T-helper 2 cell treated with Interferon-gamma antibody and Interleukin-4, amounts not matched to agents 5 μg/mL and 100 μg/mL, for 36 hours (primary cell): ENCODE results near the gene CDC42BPA.
"Not testable (repeated sequence)": the region's sequence is repeated elsewhere in the genome, so short reads cannot be mapped to it uniquely, and the experiment has no call there.

Experiments
- DNase-seq: peaks from one replicate; pipeline ENCODE4 v3.0.0; 2021; ENCODE audit warnings: low spot score
- H3K27ac Mint-ChIP-seq: one replicate; pipeline ENCODE4 v1.8.0; 2021; ENCODE audit warnings: mild to moderate bottlenecking, mixed read lengths
- H3K27me3 Mint-ChIP-seq: one replicate; pipeline ENCODE4 v1.8.0; 2021; ENCODE audit warnings: low read depth, mixed read lengths
- H3K36me3 Mint-ChIP-seq: one replicate; pipeline ENCODE4 v1.8.0; 2021; ENCODE audit warnings: low read depth, mixed read lengths
- H3K4me1 Mint-ChIP-seq: one replicate; pipeline ENCODE4 v1.8.0; 2021; ENCODE audit warnings: low read depth, mixed read lengths
- H3K4me3 Mint-ChIP-seq: one replicate; pipeline ENCODE4 v1.8.0; 2022; ENCODE audit warnings: mild to moderate bottlenecking, moderate library complexity, mixed read lengths
- H3K9me3 Mint-ChIP-seq: one replicate; pipeline ENCODE4 v1.8.0; 2021; ENCODE audit warnings: mixed read lengths

Gene CDC42BPA

DNA sequence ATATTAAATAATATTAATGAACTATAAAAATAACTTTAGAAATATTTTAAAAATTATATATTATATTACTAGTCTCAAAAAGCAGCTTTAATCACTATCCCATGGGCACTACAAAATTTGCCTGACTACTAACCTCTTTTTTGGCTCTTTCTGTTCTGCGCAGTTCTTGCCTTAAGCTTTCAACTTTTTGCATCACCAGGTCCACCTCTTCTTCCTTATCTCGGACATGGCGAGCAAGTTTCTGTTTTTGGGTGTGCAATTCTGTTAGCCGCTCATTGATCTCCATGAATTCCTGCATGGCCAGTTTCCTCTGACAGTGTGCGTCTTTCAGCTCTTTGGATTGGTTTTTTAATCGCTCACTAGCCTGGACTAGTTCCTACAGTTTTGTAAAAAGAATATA, 205.8 kb downstream of the CDC42BPA start:
- no peaks in the 10 kb centered on the region for H3K9me3 Mint-ChIP-seq
- no peak overlapping the region for H3K27ac Mint-ChIP-seq

GRCh38 chr1:227111782-227112181, 206.5 kb downstream of the CDC42BPA start:
- Mint-ChIP-seq H3K27me3 (peaks cover 7% of the 10 kb centered on the region), H3K36me3 (no peaks in the 10 kb centered on the region), H3K27ac (no peak overlapping the region), H3K4me1 (no peaks in the 10 kb centered on the region), H3K9me3 (no peaks in the 10 kb centered on the region), H3K4me3 (no peak overlapping the region)
- DNase-seq: no peak

More for the DNA sequence above, 205.8 kb downstream of the CDC42BPA start:
- H3K27me3 Mint-ChIP-seq: peaks cover 7% of the 10 kb centered on the region
- H3K36me3 Mint-ChIP-seq: no peaks in the 10 kb centered on the region
- no peaks in the 10 kb centered on the region for H3K4me1 Mint-ChIP-seq
- H3K4me3 Mint-ChIP-seq: no peak overlapping the region
- DNase-seq: no peak

DNA sequence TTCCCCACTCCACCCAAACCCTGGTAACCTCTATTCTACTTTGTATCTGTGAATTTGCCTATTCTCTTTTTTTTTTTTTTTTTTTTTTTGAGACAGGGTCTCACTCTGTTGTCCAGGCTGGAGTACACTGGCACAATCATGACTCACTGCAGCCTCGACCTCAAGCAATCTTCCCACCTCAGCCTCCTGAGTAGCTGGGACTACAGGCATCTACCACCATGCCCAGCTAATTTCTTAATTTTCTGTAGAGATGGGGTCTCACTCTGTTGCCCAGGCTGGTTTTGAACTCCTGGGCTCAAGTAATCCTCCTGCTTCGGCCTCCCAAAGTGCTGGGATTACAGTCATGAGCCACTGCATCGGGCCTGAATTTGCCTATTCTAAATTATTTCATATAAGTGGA, 213.0 kb downstream of the CDC42BPA start:
- not testable (repeated sequence) for H3K36me3 Mint-ChIP-seq, H3K4me1 Mint-ChIP-seq, H3K27me3 Mint-ChIP-seq, H3K9me3 Mint-ChIP-seq, H3K27ac Mint-ChIP-seq, H3K4me3 Mint-ChIP-seq, DNase-seq

DNA sequence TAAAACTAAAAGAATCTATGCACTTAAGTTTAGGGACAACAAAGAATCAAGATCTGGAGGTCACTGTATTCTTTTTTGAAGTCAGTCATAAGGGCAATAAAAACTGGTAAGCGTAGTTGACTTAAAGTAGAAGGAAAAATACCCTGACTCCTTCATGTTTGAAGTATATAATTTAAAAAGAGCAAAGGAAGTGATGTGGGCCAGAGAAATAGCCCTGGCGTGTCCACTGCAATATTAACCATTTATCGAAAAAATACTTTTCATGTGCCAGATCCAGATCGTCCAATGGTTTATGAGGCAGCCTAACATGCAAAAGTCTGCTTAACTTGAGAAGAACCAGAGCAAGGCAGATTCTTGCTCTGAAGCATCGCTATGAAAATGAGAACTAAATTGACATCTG, 216.2 kb downstream of the CDC42BPA start:
- H3K4me1 Mint-ChIP-seq: no peaks in the 10 kb centered on the region
- H3K27ac Mint-ChIP-seq: no peak overlapping the region
- H3K9me3 Mint-ChIP-seq: no peaks in the 10 kb centered on the region
- H3K4me3 Mint-ChIP-seq: no peak overlapping the region
- DNase-seq: no peak
- no peaks in the 10 kb centered on the region for H3K36me3 Mint-ChIP-seq
- peaks cover 7% of the 10 kb centered on the region for H3K27me3 Mint-ChIP-seq

GRCh38 chr1:227094249-227094966, 223.9 kb downstream of the CDC42BPA start:
- DNase-seq: no peak
- no peak overlapping the region for H3K27ac Mint-ChIP-seq
- no peaks in the 10 kb centered on the region for H3K9me3 Mint-ChIP-seq
- H3K27me3 Mint-ChIP-seq: no peaks in the 10 kb centered on the region
- H3K4me1 Mint-ChIP-seq: no peaks in the 10 kb centered on the region
- H3K36me3 Mint-ChIP-seq: no peaks in the 10 kb centered on the region
- no peak overlapping the region for H3K4me3 Mint-ChIP-seq

GRCh38 chr1:227093309-227093708, 225.0 kb downstream of the CDC42BPA start:
- Mint-ChIP-seq H3K4me3 (no peak overlapping the region), H3K9me3 (no peaks in the 10 kb centered on the region), H3K27ac (no peak overlapping the region), H3K27me3 (no peaks in the 10 kb centered on the region), H3K4me1 (no peaks in the 10 kb centered on the region), H3K36me3 (no peaks in the 10 kb centered on the region)
- DNase-seq: no peak

GRCh38 chr1:227092069-227092468, 226.2 kb downstream of the CDC42BPA start:
- no peak overlapping the region for H3K27ac Mint-ChIP-seq
- H3K36me3 Mint-ChIP-seq: peaks cover 2% of the 10 kb centered on the region
- H3K4me1 Mint-ChIP-seq: no peaks in the 10 kb centered on the region
- no peaks in the 10 kb centered on the region for H3K27me3 Mint-ChIP-seq
- DNase-seq: no peak
- no peak overlapping the region for H3K4me3 Mint-ChIP-seq
- no peaks in the 10 kb centered on the region for H3K9me3 Mint-ChIP-seq

DNA sequence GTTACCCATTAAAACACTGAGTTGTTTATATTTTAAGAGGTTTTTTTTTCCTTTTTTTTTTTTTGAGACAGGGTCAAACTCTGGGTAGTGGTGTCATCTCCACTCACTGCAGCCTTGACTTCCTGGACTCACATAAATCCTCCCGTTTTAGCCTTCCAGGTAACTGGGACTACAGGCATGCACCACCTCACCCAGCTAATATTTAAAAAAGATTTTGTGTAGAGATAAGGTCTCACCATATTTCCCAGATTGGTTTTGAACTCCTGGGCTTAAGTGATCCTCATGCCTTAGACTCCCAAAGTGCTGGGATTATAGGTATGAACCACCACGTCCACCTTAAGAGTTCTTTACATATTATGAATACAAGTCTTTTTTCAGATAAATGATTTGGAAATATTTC, 231.7 kb downstream of the CDC42BPA start:
- H3K9me3 Mint-ChIP-seq: peaks cover 9% of the 10 kb centered on the region
- no peak overlapping the region for H3K27ac Mint-ChIP-seq
- H3K36me3 Mint-ChIP-seq: peaks cover 6% of the 10 kb centered on the region
- DNase-seq: no peak
- H3K4me1 Mint-ChIP-seq: no peaks in the 10 kb centered on the region
- no peak overlapping the region for H3K4me3 Mint-ChIP-seq
- H3K27me3 Mint-ChIP-seq: peaks cover 3% of the 10 kb centered on the region

- no peak for DNase-seq
- H3K4me3 Mint-ChIP-seq: no peak overlapping the region
- H3K36me3 Mint-ChIP-seq: peaks cover 5% of the 10 kb centered on the region
- peaks cover 3% of the 10 kb centered on the region for H3K27me3 Mint-ChIP-seq
- peaks cover 9% of the 10 kb centered on the region for H3K9me3 Mint-ChIP-seq
- no peaks in the 10 kb centered on the region for H3K4me1 Mint-ChIP-seq
- H3K27ac Mint-ChIP-seq: no peak overlapping the region
Observed at GRCh38 chr1:227082999-227083746, 235.1 kb downstream of the CDC42BPA start.

GRCh38 chr1:227077783-227078182, 240.5 kb downstream of the CDC42BPA start:
- peaks cover 19% of the 10 kb centered on the region for H3K27me3 Mint-ChIP-seq
- peaks cover 2% of the 10 kb centered on the region for H3K9me3 Mint-ChIP-seq
- no peaks in the 10 kb centered on the region for H3K4me1 Mint-ChIP-seq
- no peak for DNase-seq
- H3K27ac Mint-ChIP-seq: no peak overlapping the region
- H3K4me3 Mint-ChIP-seq: no peak overlapping the region
- H3K36me3 Mint-ChIP-seq: peaks cover 2% of the 10 kb centered on the region

DNA sequence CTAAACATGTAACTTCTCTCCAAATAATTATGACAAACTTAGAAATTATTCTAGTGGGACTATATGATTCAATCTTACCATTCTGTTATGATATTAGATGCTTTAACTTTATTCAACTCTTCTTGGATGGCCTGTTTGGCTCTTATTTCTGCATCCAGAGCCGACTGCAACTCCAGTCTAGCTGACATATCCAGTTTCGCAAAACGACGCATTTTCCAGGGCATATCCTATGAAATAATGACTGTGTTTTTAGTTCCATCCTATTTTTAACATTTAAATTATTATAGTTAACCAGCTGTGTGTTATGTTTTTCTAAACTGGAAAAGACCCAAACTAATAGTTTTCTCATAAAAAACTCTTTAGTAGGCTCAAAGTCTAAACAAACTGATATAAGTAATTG, 244.5 kb downstream of the CDC42BPA start:
- peaks cover 21% of the 10 kb centered on the region for H3K27me3 Mint-ChIP-seq
- DNase-seq: no peak
- no peaks in the 10 kb centered on the region for H3K9me3 Mint-ChIP-seq
- no peaks in the 10 kb centered on the region for H3K4me1 Mint-ChIP-seq
- no peak overlapping the region for H3K4me3 Mint-ChIP-seq
- no peak overlapping the region for H3K27ac Mint-ChIP-seq
- H3K36me3 Mint-ChIP-seq: no peaks in the 10 kb centered on the region

DNA sequence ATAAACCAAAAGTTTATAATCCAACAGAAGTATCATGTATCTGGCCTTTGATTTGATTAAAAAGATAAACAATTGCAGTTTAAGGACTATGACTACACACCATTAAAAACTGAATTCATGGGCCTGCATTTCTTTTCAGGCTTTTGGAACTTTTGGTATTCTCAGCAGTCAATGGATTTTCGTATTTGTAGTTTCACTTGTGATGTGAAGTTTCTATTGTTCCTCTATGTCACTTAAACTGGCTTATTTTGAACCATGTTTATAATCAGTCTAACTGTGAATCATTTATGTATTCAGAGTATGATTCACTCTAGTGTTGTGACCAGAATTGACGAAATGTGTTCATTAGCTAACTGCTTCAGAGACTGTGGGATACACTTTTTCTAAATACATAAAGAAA, 245.3 kb downstream of the CDC42BPA start:
- Mint-ChIP-seq H3K27ac (no peak overlapping the region), H3K4me3 (no peak overlapping the region), H3K36me3 (no peaks in the 10 kb centered on the region), H3K4me1 (no peaks in the 10 kb centered on the region), H3K27me3 (peaks cover 20% of the 10 kb centered on the region), H3K9me3 (no peaks in the 10 kb centered on the region)
- DNase-seq: no peak

DNA sequence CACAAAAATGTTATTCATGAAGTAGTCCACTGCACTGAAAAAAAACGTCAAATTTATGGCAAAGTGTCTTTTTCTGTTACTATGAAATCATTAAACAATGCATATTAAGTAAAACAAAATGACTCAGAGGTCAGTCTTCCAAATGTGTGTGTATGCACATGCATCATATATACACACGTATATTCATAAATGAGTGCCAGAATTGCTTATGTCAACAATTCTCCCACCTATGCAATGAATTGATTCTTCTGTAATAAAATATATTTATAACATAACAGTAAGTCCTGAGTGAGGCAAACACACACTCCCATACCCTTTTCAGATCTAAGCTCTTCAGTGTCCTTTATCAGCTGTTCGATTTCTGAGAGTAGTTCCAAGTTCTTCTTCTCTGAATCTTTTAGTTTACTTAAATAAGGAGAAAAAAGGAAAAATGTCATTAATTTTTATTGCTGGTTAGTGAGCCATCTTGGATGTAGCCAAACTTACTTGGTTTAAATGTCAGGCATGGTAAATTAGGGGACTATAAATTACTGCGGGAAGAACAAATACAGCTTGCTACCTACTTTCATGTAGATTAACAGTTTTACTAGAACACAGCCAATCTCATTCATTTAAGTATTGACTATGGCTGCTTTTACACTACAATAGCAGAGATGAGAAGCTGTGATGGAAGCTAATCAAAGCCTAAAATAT, 246.3 kb downstream of the CDC42BPA start:
- Mint-ChIP-seq H3K36me3 (no peaks in the 10 kb centered on the region), H3K27ac (no peak overlapping the region), H3K4me1 (no peaks in the 10 kb centered on the region), H3K9me3 (no peaks in the 10 kb centered on the region), H3K4me3 (no peak overlapping the region), H3K27me3 (peaks cover 14% of the 10 kb centered on the region)
- no peak for DNase-seq

DNA sequence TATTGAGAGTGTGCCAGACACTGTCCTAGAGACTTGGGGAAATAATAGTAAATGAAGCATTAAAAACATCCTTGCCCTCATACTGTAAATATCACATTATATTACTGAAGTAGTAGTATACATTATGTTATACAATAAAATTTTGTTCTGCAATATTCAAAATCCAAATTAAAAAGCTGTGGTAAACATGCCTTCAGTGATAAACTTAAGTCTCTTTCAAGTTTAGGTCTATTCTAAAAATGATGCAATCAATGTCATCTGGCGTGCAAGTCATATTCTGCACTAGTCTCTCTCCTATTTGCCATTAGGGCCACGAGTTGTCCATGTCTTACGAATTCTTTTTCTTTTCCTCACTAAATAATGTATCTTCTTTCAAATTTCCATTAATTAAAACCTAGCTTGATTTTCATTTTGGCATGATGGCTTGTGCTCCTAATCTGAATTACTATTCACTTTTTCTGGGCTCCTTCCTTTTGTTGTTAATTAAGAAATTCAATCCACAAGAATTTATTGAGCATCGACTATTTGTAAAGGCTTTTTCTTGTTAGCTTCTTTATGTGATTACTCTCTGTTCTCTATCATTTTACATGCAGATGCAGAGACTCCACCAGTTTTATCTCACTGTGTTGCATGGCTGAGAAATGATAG, 247.5 kb downstream of the CDC42BPA start:
- H3K27ac Mint-ChIP-seq: no peak overlapping the region
- no peak overlapping the region for H3K4me3 Mint-ChIP-seq
- H3K27me3 Mint-ChIP-seq: peaks cover 7% of the 10 kb centered on the region
- no peaks in the 10 kb centered on the region for H3K36me3 Mint-ChIP-seq
- H3K4me1 Mint-ChIP-seq: no peaks in the 10 kb centered on the region
- no peaks in the 10 kb centered on the region for H3K9me3 Mint-ChIP-seq
- no peak for DNase-seq
